ENCODE results near the gene TMPRSS6.

TMPRSS6 gene

DNA sequence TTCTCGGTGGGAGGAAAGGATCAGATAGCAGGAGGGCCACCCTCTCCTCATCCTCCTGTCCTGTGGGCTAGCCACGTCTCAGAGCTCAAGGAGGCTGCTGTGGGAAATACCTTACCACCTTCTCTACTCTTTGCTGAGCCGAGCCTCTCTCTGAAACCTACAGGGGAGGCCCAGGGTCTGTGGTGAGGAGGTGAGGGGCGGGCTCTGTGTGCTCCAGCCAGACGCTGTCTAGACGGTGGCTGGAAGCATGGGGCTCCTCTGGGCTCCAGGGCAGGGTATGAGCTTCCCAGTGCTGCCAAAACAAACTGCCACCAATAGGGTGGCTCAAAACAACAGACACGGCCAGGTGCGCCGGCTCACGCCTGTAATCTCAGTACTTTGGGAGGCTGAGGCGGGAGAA is 5.5 kb upstream of the TMPRSS6 start:
- no peak for DNase-seq

DNA sequence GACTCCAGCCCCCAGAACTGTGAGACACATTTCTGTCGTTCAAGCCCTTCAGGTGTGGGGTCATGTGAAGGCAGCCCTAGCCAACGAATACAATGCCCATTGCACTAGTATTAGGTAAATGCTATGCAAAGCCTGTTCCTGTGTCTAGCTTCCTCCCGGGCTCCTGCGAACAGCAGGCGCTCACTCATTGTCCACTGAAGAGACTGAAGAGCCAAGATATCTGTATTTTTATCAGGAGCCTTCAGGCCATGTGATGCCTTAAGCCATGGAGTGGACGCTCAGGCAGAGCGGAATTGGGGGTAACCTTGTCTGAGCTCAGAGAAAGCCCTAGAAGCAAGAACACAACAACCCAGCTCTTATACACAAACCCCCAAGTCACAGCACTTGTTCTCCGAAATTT is 4.2 kb upstream of the TMPRSS6 start:
- no peak for DNase-seq

DNA sequence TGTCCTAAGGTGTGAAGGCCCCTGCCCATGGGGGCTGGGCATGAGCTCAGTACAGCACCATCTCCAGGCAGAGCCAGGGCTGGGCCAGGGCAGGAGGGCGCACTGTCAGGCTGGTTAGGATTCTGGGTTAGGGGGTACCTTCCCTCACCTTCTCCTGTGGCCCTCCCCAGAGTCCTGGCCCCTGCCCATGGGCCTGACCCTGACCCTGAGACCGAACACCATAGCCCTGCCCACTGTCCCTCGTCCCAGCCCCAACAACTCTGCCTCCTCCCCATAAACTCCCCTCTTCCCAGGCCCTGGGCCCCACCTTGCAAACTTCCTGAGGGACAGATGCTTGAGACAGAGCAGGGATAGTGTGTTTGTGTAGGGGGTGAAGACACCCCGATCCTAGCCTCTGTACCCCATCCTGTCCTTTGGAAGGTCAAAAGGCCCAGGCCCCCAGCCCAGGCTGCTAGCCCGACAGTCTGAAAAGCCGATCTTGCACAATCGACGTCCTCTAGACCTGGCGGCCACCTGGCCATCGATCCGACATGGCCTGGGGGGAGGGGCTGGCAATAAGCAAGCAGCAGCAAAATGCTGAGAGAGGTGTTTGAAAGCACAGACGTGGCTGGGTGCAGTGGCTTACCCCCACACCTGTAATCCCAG is 2.7 kb upstream of the TMPRSS6 start:
- DNase-seq, result no peak

DNA sequence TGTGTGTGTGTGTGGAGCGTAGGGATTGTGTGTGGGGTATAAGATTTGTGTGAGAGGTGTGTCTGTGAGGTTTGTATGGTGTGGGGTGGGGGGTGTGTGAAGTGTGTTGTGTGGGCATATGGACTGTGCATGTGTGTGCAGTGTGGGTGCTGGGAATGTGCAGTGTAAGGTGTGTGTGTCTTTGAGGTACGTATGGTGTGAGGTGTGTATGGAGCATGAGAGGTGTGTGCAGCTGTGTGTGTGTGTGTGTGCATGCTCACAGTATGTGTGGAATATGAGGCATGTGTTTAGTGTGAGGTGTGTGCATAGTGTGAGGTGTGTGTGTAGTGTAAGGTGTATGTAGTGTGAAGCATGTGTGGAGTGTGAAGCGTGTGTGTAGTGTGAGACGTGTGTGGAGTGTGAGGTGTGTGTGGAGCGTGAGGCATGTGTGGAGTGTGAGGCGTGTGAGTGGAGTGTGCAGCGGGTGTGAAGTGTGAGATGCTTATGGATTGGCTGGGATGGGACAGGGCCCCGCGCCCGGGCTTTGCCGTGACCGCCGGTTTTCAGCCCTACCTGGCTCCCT is 1.7 kb upstream of the TMPRSS6 start:
- DNase-seq, result no peak

DNA sequence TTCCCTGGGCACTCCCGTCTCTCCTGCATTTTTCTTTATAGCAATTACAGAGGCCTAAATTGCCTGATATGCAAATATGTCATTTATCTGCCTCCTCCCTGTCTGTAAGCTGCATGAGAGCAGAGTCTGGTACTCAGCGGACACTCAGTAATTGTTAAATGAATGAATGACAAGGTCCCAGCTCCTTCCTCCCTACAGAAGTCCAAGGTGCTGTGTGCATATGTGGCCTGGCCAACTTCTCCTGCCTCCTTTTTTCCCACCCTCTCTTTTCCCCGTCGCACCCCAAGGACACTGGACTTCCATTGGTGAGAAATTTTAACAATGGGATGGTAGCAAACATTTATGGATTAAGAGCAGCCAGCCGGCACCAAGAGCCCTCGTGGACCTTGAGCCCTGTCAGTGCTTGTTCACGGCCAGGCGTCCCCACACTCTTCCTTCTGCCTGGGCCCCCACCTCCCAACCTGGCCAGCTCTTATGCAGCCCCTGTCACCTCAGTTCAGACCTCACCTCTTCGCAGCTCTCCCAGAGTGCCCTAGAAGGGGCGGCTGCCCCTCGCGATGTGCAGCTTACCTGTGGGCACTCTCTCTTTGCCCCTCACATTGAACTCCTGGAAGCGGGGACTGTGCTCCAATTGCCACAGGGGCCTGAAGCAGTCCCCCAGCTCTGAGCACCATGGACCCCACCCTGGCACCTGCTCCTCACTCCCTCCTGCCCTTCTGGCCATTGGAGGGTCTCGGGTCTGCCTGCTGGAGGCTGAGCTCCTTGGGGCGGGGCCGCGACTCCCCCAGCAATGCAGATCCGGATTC is 1.5 kb downstream of the TMPRSS6 start:
- DNase-seq, result no peak

DNA sequence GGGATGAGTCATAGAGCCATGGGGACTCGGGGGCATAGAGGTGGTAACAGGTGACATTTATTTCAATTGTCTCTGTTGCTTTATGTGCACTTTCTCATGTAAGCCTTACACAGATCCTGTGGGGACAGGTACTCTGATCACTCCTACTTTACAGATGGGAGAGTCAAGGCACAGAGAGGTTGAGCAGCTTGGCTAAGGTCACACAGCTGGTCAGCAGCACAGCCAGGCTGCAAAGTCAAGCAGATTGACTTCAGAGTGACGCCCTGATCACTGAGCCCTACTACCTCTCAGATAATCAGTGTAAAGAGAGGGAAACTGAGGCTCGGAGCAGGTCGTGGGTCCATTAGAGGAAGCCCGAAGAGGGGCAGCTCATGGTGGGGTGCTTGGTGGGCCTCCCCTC is 3.5 kb downstream of the TMPRSS6 start:
- no peak for DNase-seq

DNA sequence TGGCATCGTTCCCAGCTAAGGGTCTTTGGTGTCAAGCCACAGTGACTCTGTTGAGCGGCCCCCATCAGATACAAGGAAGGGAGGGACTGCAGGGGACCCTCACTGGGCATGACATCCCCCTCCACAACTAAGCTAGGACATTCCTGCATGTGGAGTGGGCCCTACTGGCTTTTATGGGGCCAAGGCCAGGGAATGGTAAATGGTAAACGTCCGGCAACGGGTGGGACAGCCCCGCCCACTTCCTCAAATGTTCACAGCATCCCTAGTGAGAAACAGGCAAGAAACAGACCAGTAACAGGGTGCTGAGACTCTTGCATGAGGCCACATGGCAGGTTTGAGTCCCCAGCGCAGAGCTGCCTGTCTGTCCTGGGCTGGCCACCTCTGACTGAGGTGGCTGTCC is 4.4 kb downstream of the TMPRSS6 start:
- no peak for DNase-seq

DNA sequence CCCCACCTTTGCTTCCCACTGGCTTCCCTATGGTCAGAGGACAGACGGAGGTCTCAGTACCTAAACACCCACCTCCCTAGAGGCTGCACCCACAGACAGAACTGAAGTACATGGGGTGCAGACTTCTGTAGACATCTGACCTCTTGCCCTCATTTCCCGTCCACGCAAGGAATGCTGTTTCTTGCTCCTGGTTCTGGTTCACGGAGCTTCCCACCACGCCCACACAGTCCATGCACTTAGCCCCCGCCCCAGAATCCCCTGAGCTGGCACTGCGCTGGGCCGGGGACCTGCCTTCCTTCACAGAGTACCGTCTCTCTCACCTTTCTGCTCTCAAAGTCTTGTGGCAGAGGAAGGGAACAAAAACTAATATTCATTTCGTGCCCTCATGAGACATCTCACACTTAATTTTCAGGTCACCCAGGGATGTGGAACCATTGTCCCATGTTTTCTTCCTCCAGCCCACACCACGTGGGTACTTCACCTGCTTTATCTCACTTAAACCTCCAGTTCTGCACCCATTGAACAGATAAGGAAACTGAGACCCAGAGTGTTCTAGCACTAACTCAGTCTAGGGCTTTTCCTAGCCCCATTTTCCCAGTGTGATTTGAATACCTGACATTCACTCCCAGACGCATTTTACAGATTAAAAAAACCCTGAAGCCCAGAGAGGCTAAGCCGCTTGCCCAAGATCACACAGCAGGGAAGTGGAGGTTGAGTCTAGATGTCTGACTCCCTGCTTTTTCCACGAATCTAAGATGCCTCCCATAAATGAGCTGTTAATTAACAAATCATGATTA is 5.7 kb downstream of the TMPRSS6 start:
- no peak for DNase-seq

DNA sequence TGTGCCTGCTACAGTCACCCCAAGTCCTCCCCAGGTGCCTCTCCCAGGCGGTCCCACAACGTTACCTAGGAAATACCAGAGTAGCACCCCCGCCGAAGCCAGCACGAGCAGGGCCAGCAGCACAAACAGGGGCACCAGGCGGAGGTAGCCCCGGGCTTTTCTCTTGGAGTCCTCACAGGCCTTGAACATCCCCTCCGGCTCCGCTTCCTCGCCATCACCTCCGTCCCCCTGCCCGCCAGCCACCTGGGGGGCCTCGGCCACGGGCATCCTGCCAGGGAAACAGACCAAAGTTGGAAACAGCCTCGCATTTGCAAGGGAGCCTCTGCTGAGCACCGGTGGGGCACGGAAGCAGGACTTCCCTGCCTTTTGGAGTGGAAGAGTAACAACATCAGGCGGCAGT is 6.4 kb downstream of the TMPRSS6 start:
- DNase-seq, result no peak

DNA sequence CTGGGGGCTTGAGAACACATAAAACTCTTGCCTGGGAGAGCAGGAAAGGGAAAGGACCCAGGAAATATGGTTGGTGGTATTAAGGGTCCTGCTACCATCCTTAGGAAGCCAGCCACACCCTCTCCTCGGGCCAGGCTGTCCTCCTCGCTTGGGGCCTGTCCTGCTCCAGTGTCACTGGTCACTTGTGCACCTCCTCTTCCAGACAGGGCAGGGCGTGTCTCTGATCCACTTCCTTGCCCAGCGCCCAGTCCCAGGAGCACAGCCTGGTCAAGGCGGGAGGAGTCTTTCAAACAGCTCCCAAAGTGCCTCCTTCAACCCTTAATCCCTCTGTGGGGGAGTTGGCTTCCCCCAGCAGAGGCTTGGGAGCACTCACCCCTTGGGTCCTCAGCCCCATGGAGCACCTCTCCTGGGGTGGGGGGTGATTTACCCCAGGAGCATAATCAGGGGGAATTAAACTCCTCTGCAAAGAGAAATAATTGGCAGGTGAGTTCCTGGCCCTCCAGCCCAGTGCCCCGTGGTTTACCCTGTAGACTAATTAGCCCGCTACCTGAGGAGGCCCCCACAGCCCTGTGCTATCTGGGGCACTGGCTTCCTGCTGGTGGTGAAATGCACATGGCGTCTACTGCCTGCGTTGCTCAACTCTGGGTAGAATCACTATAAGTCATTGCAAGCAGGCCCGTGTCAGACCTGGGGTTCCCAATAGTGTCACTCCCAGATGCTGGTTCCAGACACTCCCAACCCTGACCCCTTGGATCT is 8.0 kb downstream of the TMPRSS6 start:
- DNase-seq, result no peak

DNA sequence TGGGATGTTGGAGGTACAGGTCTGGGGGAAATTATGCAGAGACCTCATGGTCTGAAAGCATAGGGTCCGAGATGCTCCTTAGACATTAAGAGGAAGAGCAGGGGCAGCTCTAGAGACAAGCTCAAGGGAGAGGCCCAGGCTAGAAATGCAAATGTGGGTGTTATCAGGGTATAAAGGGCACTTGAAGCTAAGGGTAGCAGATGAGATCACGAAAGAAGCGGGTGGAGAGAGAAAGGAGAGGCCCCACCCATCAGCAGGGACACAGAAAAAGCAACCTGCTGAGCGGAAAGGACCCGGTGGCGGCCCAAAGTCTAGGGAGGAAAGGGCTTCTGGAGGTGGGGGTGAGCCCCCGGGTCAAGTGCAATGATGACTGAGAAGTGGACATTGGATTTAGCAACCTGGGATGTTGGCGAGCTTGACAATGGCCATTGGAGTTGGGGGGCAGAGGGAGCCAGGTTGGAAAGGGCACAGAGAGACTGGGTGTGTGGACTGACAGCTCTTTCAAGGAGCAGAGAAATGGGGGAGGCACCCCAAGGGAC is 8.9 kb downstream of the TMPRSS6 start:
- no peak for DNase-seq

DNA sequence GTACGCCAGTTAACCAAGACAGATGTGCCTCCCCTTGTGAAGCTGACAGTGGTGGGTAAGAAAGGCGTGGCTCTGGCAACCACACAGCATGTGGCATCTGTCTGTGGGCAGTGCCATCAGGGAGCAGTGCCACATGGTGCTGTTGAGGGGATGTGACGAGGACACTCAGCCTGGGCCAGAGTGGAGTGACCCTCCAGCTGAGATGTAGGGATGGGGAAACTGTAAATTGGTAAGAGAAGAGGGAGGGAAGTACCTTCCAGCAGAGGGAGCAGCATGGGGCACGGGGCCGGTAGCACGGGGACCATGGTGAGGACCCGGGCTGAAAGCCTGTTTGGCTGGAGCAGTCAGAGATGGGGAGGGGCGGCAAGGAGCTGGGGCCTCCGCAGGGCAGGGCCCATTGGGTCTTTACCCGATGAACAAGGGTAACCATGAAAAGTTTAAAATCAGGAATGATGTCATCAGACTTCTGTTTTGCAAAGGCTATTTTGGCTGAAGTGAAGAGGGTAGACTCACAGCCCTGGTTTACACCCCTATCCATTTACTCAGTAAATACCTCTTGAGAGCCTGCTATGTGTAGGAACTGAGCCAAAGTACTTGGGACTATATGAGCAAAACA is 10.4 kb downstream of the TMPRSS6 start:
- DNase-seq, result no peak

DNA sequence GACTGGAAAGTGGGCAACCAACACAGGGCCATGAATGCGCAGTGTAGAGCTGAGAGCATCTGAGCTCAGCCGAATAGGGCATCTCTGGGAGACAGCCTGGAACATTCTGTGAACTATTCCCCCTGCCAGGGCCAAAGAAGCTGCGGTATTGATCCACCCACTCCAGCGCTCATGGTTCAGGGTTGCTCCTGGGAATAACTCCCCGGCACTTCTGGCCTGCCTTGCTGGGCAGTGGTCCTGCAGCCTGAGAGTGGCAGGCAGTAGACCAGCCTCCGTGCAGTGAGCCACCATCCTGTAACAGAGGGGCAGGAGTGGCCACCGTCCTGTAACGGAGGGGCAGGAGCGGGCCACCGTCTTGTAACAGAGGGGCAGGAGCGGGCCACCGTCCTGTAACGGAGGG is 12.2 kb downstream of the TMPRSS6 start:
- no peak for DNase-seq

DNA sequence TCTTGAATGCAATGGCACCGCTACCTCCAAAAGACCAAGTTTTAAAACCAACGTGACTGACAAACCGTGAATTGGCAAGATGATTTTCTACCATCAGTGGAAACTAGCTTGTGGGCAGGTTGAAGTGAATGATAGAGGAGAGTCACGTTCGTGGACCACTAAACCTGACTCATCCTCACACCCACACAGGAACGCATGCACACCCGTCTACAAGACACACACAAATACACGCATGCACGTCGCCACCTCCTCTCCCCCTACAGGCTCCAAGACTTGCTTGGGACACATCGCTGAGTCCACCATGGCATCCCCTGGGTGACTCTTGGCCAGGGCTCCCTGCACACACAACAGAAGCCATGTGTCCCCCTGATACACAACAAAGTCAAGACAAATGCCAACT is 14.4 kb downstream of the TMPRSS6 start:
- DNase-seq, result no peak

DNA sequence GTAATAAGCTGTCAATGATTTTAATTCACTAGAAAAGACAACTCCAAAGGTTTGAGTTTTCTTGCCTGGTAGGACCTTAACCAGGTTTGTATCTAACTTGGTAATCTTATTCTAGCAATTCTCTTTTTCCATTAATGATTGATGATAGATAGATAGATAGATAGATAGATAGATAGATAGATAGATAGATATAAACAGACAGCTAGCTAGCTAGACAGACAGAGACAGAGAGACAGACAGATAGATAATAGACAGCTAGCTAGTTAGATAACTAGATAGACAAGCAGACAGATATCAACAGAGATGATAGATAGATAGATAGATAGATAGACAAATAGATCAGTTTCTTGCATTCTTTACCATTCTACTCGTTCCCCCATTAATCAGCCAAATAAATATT is 15.3 kb downstream of the TMPRSS6 start:
- no peak for DNase-seq

DNA sequence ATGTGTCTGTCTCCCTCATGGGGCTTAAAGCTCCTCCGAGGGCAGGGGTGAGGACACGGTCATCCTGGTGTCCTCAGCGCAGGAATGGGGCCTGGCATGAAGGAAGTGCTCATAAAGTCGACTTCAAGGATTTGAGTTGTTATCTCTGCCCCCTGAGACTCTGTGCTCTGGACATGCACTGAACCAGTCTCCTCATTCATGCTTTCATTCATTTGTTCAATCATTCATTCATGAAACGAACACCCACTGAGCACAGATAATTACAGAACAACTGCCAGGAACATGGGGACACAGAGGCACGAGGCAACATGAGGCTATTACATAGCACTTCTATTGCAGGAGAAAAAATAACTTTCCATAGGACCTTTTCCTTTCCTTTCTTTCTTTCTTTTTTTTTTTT is 16.5 kb downstream of the TMPRSS6 start:
- no peak for DNase-seq

DNA sequence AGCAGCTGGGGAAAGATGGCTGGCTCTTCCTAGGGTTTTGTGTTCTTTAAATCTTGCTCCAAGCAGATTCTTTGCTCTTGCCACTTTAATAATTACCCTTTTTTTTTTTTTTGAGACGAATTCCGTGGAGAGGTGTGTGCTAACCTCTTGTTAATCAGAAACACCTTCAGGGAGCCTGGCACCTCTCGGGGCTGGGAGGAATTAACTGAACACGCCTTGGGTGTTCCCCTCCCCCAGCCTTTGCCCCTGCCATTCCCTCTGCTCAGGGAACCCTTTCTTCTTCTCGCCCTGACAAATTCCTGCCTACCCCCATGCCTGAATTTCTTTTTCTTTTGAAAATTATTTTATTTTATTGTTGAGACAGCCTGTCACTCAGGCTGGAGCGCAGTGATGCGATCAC is 17.5 kb downstream of the TMPRSS6 start:
- no peak for DNase-seq

DNA sequence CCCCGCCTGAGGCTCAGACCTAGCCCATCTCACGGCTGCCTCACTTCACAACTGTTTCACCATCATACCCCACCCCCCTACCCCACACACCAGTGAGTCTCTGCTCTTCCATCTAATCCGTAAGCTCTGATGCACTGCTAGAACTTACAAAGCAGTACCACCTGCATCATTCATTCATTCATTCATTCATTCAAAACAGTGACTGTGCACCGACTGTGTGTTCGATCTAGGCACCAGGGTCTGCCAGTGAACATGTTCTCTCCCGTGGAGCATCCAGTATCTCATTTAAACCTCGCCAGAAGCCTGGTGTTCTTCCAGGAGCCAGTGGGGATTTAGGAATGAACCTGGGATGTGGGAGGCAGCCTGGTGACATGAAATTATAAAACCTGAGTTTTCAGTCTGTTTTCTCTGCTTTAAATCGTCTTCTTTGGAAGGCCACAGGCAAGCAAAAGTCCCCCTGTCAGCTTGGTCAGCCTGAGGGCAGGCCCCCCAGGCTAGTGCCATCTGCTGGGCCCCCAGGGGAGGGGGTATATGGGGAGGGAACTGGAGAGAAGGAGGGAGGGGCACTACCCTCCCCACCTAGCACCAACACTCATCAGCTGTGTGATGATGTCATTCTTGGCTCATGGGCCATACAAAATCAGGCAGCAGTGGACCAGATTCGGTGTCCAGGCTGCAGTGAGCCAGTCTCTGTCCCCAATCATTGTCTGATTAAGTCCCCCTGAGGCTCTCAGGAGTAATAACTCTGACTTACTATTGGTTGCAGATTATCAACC is 18.4 kb downstream of the TMPRSS6 start:
- DNase-seq, result no peak

DNA sequence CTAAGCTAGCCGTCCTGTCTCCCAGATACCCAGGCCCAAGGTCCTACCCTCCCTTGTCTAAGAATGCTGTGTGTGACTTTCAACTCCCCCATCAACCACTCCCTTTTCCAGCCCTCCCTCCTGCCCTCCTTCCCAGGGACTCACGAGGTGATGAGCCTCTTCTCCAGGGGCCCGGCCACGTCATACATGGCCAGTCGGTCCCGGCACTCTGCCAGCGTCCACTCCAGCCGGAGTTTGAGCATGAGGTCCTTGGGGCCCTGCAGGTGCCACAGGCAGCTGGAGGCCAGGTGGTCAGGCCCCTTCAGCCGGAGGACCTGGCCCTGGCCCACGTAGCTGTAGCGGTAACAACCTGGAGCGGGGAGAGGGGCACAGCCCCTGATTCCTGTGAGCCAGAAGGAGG is 20.1 kb downstream of the TMPRSS6 start:
- DNase-seq, result no peak

DNA sequence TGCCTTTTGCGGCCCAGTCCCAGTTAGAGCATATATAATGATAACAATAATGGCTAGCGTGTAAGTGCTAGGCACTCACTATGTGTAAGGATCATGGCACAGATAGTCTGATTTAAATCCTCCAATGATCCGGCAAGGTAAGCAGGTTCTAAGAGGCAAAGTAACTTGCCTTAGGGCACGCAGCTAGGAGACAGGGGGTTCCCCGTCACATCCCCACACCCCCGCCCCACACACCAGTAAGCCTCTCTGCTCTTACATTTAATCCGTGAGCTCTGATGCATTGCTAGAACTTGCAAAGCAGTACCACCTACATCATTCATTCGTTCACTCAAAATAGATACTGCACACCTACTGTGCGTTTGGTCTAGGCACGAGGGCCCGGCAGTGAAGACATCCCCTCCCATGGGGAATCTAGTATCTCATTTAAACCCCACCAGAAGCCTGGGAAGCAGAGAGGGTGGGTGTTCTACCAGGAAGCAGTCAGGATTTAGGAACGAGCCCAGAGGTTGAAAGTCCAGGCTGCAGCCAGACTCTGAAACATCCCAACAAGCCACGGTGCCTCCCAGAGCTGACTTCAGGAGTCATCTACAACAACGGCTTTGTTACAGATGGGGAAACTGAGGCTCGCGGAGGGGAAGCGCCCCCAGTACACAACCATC is 20.6 kb downstream of the TMPRSS6 start:
- DNase-seq, result no peak

Measured in fibroblast of skin of scalp (primary cell).